Measurements from ENCODE around the gene PCSK4.

PCSK4 gene

DNA sequence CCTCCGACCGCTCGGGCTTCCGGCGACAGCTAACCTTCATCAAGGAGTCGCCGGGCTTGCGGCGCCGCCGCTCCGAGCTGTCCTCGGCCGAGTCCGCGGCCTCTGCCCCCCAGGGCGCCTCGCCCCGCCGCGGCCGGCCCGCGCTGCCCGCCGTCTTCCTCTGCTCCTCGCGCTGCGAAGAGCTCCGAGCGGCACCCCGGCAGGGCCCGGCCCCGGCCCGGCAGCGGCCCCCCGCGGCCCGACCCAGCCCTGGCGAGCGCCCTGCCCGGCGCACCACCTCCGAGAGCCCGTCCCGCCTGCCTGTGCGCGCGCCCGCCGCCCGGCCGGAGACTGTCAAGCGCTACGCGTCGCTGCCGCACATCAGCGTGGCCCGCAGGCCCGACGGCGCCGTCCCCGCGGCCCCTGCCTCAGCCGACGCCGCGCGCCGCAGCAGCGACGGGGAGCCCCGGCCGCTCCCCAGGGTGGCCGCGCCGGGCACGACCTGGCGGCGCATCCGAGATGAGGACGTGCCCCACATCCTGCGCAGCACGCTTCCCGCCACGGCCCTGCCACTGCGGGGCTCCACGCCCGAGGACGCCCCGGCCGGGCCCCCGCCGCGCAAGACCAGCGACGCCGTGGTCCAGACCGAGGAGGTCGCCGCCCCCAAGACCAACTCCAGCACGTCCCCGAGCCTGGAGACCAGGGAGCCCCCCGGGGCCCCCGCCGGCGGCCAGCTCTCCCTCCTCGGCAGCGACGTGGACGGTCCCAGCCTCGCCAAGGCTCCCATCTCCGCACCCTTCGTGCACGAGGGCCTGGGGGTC lies 20.7 kb downstream of the PCSK4 start:
- DNase-seq: no peak

DNA sequence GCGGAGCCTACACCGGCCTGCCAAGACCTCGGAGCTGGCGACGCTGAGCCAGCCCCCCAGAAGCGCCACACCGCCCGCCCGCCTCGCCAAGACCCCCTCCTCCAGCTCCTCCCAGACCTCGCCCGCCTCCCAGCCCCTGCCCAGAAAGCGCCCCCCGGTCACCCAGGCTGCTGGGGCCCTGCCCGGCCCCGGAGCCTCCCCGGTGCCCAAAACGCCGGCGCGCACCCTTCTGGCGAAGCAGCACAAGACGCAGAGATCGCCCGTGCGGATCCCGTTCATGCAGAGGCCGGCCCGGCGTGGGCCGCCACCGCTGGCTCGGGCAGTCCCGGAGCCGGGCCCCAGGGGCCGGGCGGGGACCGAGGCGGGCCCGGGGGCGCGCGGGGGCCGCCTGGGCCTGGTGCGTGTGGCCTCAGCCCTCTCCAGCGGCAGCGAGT lies 21.3 kb downstream of the PCSK4 start:
- no peak for DNase-seq

GRCh38 chr19:1468274-1468820 lies 21.8 kb downstream of the PCSK4 start:
- DNase-seq: no peak

DNA sequence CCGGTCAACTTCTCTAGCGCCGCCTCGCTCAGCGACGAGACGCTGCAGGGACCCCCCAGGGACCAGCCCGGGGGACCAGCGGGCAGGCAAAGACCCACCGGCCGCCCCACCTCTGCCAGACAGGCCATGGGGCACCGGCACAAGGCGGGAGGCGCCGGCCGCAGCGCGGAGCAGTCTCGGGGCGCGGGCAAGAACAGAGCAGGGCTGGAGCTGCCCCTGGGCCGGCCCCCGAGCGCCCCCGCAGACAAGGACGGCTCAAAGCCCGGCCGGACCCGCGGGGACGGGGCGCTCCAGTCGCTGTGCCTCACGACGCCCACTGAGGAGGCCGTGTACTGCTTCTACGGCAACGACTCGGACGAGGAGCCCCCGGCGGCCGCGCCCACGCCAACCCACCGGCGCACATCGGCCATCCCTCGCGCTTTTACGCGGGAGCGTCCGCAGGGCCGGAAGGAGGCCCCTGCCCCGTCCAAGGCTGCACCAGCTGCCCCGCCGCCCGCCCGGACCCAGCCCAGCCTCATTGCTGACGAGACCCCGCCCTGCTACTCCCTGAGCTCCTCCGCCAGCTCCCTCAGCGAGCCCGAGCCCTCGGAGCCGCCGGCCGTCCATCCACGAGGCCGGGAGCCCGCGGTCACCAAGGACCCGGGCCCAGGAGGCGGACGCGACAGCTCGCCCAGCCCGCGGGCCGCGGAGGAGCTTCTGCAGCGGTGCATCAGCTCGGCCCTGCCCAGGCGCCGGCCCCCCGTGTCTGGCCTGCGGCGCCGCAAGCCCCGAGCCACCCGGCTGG lies 22.5 kb downstream of the PCSK4 start:
- DNase-seq: no peak

- DNase-seq: no peak
These were observed 23.0 kb downstream of the PCSK4 start for GRCh38 chr19:1467215-1467489.

DNA sequence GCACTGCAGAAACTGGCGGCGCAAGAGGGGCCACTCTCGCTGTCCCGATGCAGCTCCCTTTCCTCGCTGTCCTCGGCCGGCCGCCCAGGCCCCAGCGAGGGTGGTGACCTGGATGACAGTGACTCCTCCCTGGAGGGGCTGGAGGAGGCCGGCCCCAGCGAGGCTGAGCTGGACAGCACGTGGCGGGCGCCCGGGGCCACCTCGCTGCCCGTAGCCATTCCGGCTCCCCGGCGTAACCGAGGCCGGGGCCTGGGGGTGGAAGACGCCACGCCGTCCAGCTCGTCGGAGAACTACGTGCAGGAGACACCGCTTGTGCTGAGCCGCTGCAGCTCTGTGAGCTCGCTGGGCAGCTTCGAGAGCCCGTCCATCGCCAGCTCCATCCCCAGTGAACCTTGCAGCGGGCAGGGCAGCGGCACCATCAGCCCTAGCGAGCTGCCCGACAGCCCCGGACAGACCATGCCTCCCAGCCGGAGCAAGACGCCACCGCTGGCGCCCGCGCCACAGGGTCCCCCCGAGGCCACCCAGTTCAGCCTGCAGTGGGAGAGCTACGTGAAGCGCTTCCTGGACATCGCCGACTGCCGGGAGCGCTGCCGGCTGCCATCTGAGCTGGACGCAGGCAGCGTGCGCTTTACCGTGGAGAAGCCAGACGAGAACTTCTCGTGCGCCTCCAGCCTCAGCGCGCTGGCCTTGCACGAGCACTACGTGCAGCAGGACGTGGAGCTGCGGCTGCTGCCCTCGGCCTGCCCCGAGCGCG lies 23.5 kb downstream of the PCSK4 start:
- DNase-seq: no peak

GRCh38 chr19:1466018-1466460 lies 24.1 kb downstream of the PCSK4 start:
- DNase-seq: no peak

- no peak for DNase-seq
These were observed 24.7 kb downstream of the PCSK4 start for GRCh38 chr19:1465191-1466016.

- no peak for DNase-seq
These were observed 28.3 kb downstream of the PCSK4 start for GRCh38 chr19:1461862-1462261.

DNA sequence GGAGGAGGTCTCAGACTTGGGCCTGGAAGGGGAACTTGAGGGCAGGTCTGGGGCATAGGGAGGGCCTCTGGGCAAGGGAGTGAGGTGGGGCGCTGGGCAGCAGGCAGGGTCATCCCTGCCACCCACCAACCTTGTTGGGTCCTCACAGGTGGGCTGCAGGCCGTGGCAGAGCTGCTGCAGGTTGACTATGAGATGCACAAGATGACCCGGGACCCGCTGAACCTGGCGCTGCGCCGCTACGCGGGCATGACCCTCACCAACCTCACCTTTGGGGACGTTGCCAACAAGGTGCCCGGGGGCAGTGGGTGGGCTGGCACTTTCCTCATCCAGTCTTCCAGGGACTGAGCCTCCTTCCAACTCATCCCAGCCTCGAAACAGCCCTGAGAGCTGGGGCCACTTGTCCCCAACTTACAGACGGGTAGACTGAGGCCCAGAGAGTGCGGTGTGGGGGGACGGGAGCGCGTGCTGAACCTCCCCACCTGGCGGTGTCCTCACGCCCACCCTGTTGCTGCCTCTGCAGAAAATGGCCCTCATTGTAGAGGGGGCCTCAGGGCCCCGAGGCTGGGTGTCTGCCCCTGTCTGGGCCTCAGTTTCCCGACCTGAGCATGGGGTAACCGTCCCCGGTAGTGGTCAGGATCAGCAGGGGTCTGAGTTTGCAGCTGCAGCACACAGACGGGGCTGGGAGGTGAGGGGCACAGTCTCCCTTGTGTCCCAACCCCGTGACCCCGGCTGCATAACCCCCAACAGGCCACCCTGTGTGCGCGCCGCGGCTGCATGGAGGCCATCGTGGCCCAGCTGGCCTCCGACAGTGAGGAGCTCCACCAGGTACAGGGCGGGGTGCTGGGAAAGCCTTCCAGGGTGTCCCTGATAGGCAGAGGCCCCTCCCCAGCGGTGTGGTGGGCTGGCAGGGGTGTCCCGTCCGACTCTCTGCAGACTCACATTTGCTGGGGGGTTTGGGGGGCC lies 29.8 kb downstream of the PCSK4 start:
- DNase-seq: no peak

- no peak for DNase-seq
These were observed 30.7 kb downstream of the PCSK4 start for GRCh38 chr19:1459479-1459878.

GRCh38 chr19:1457892-1458291 lies 32.3 kb downstream of the PCSK4 start:
- DNase-seq: no peak

DNA sequence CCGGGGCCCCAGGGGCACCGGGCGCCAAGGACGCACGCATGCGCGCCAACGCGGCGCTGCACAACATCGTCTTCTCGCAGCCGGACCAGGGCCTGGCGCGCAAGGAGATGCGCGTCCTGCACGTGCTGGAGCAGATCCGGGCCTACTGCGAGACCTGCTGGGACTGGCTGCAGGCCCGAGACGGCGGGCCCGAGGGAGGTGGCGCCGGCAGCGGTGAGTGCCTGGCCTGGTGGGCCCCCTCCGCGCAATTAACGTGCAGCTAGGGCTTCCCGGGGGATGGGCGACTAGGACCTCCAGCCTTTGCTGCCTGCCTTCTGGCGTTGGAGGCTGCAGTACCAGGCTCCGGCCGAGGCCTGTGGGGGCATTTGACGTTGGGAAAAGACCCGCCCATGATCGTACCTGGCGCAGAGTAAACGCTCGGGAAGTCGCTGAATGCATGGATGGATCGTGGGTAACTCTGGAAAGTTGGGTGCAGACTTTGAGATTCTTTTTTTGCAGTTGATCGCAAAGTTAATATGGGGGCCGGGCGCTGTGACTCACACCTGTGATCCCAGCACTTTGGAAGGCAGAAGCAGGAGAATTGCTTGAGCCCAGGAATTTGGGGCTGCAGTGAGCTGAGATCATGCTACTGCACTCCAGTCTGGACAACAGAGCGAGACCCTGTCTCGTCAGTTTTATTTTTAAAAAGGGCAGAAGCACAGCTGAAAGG lies 33.0 kb downstream of the PCSK4 start:
- DNase-seq: no peak

- DNase-seq: no peak
These were observed 33.8 kb downstream of the PCSK4 start for GRCh38 chr19:1456121-1456900.

DNA sequence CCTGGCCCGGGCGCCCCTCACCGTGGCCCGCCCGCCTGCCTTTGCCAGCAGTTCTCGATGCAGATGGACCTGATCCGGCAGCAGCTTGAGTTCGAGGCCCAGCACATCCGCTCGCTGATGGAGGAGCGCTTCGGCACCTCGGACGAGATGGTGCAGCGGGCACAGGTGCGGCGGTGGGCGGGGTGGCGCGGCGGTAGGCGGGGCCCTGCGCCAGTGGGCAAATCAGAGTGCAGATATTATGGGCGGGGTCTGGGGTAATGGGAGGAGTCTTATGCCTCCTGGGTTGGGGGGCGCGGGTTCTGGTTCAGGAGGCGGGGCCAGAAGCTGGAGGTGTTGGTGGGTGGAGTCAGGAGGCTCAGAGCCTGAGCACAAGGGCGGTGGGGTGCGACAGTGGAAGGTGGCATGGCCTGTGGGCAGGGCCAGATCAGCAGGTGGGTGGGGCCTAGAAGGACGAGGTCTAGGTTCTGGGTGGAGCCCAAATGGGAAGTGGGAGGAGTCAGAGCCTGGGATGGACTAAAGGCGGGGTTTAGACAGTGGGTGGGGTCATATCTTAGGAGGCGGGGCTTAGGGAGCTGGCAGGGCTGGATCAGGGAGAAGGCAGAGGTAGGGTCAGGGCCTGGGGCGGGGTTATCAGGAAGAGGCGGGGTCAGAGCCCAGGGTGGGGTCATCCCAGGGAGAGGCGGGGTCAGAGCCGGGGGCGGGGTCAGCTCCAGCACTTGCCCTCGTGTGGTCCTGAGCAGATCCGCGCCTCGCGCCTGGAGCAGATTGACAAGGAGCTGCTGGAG lies 34.6 kb downstream of the PCSK4 start:
- DNase-seq: peak in 1 of 2 experiments; percentile 20

GRCh38 chr19:1455002-1455335 lies 35.2 kb downstream of the PCSK4 start:
- DNase-seq: no peak

DNA sequence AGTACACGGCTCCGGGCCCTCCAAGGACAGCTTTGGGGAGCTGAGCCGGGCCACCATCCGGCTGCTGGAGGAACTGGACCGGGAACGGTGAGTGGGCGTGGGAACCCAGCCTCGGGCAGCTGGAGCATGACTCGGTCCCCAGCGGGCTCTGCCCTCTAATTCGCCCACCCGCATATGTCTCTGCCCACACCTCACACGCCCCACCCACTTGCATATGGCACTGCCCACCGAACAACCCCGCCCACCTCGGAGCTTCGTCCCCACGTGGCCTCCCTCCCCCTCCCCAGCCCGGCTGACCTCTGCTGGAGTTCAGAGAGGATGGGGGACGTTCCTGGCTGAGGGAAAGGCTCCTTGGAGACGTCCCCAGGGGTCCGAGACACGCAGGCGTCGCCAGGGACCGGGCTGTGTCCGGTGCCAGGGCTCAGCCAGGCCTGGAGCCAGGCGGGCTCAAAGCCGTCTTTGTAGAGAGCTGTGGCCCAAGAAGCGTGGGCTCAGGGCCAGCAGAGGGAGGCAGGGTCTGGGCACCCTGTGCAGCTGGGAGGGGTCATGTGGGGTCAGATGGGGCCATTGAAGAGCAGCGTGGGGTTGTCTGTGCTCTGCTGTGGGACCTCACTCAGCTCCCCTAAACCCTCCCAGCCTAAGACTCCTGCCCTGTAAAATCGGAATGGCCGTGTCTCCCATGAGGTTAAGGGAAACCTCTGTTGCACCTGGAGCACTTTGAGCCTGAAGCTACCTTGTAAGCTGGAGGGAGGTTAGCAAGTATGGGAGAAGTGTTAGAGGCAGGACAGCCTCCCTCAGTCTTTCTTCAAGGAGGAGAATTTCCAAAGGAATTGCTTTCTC lies 36.4 kb downstream of the PCSK4 start:
- no peak for DNase-seq
